ENCODE results near the gene DXO. TPM values are rescaled to one million over a fixed set of nuclear protein-coding genes. Genes with fewer than 3 reads are reported as not detected.

The DXO gene
- total and polyA plus RNA-seq, 2 of the 13 experiments (the other 11 are each of a cell fraction or from before 2014, with no cell fraction given) = 18.6 to 26.2 TPM

DNA sequence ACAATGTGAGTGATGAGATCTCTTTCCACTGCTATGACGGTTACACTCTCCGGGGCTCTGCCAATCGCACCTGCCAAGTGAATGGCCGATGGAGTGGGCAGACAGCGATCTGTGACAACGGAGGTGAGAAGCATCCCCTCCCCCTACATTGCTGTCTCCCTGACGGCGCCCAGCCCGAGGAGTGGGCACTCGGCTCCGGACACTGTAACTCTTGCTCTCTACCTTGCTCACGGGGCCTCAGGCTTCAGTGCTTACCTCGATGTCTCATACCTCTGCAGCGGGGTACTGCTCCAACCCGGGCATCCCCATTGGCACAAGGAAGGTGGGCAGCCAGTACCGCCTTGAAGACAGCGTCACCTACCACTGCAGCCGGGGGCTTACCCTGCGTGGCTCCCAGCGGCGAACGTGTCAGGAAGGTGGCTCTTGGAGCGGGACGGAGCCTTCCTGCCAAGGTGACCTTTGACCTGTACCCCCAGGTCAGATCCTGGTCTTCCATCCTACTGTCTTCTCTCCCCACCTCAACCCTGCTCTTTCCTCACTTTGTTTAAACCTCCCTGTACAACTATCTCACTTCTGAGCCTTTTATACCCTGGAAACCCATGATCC, 24.8 kb downstream of the DXO start (continued):
- TF ChIP-seq HMG20A (CRISPR knock-in tag; IDR thresholded peaks at IDR 0.05; ENCODE audit: borderline replicate concordance) (no peak), POLR2AphosphoS2 (IDR thresholded peaks at IDR 0.05; ENCODE audit: low read depth, low read length) (no peak), RBFOX2 (IDR thresholded peaks at IDR 0.05; ENCODE audit: low read depth, low read length) (peak; percentile 72), ZBTB38 (CRISPR knock-in tag; IDR thresholded peaks at IDR 0.05) (peak; percentile 98), ZNF678 (CRISPR knock-in tag; IDR thresholded peaks at IDR 0.05) (no peak), ZNF292 (CRISPR knock-in tag; IDR thresholded peaks at IDR 0.05; ENCODE audit: borderline replicate concordance, low read depth) (no peak), CEBPG (CRISPR knock-in tag; IDR thresholded peaks at IDR 0.05) (no peak), ZNF446 (CRISPR knock-in tag; IDR thresholded peaks at IDR 0.05) (no peak), TCF7L2 (IDR thresholded peaks at IDR 0.05; ENCODE audit: low read depth, low read length) (no peak), SSRP1 (CRISPR knock-in tag; IDR thresholded peaks at IDR 0.05) (0 out of 2 replicates have a peak, but pooled peaks have one; percentile 6), PHB2 (IDR thresholded peaks at IDR 0.05; ENCODE audit: partially characterized antibody) (no peak), FOXP1 (IDR thresholded peaks at IDR 0.05) (no peak), FOXP1 (CRISPR knock-in tag; IDR thresholded peaks at IDR 0.05) (no peak), MAZ (IDR thresholded peaks at IDR 0.05; ENCODE audit: borderline replicate concordance, low read depth, low read length) (no peak), MAZ (CRISPR knock-in tag; IDR thresholded peaks at IDR 0.05; ENCODE audit: low read depth) (0 out of 2 replicates have a peak, but pooled peaks have one; percentile 7), ZC3H4 (CRISPR knock-in tag; IDR thresholded peaks at IDR 0.05; ENCODE audit: borderline replicate concordance) (0 out of 2 replicates have a peak, but pooled peaks have one; percentile 52), KMT2A (CRISPR knock-in tag; IDR thresholded peaks at IDR 0.05) (no peak), ZNF672 (CRISPR knock-in tag; IDR thresholded peaks at IDR 0.05) (peak; percentile 59; the same call in 1 of the 2 replicates), ZNF34 (CRISPR knock-in tag; IDR thresholded peaks at IDR 0.05; ENCODE audit: borderline replicate concordance) (0 out of 2 replicates have a peak, but pooled peaks have one; percentile 13), ZNF780A (CRISPR knock-in tag; IDR thresholded peaks at IDR 0.05) (0 out of 2 replicates have a peak, but pooled peaks have one; percentile 55)
- TF ChIP-seq, protein P1, sequence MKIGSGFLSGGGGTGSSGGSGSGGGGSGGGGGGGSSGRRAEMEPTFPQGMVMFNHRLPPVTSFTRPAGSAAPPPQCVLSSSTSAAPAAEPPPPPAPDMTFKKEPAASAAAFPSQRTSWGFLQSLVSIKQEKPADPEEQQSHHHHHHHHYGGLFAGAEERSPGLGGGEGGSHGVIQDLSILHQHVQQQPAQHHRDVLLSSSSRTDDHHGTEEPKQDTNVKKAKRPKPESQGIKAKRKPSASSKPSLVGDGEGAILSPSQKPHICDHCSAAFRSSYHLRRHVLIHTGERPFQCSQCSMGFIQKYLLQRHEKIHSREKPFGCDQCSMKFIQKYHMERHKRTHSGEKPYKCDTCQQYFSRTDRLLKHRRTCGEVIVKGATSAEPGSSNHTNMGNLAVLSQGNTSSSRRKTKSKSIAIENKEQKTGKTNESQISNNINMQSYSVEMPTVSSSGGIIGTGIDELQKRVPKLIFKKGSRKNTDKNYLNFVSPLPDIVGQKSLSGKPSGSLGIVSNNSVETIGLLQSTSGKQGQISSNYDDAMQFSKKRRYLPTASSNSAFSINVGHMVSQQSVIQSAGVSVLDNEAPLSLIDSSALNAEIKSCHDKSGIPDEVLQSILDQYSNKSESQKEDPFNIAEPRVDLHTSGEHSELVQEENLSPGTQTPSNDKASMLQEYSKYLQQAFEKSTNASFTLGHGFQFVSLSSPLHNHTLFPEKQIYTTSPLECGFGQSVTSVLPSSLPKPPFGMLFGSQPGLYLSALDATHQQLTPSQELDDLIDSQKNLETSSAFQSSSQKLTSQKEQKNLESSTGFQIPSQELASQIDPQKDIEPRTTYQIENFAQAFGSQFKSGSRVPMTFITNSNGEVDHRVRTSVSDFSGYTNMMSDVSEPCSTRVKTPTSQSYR (CRISPR knock-in tag; IDR thresholded peaks at IDR 0.05; ENCODE audit: borderline replicate concordance) = 0 out of 2 replicates have a peak, but pooled peaks have one; percentile 19
- TF ChIP-seq, protein P2, sequence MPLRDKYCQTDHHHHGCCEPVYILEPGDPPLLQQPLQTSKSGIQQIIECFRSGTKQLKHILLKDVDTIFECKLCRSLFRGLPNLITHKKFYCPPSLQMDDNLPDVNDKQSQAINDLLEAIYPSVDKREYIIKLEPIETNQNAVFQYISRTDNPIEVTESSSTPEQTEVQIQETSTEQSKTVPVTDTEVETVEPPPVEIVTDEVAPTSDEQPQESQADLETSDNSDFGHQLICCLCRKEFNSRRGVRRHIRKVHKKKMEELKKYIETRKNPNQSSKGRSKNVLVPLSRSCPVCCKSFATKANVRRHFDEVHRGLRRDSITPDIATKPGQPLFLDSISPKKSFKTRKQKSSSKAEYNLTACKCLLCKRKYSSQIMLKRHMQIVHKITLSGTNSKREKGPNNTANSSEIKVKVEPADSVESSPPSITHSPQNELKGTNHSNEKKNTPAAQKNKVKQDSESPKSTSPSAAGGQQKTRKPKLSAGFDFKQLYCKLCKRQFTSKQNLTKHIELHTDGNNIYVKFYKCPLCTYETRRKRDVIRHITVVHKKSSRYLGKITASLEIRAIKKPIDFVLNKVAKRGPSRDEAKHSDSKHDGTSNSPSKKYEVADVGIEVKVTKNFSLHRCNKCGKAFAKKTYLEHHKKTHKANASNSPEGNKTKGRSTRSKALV (CRISPR knock-in tag; IDR thresholded peaks at IDR 0.05) = no peak
- TF ChIP-seq, protein P3, sequence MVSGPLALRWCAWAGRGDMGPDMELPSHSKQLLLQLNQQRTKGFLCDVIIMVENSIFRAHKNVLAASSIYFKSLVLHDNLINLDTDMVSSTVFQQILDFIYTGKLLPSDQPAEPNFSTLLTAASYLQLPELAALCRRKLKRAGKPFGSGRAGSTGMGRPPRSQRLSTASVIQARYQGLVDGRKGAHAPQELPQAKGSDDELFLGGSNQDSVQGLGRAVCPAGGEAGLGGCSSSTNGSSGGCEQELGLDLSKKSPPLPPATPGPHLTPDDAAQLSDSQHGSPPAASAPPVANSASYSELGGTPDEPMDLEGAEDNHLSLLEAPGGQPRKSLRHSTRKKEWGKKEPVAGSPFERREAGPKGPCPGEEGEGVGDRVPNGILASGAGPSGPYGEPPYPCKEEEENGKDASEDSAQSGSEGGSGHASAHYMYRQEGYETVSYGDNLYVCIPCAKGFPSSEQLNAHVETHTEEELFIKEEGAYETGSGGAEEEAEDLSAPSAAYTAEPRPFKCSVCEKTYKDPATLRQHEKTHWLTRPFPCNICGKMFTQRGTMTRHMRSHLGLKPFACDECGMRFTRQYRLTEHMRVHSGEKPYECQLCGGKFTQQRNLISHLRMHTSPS (CRISPR knock-in tag; IDR thresholded peaks at IDR 0.05; ENCODE audit: low read depth) = 0 out of 2 replicates have a peak, but pooled peaks have one; percentile 20

Measured in HepG2 (cell line).